ENCODE measurements around the gene ELP4. TPM values are rescaled to one million over a fixed set of nuclear protein-coding genes. Genes with fewer than 3 reads are reported as not detected.

Gene ELP4
- total RNA-seq, 1 experiment from 2014 or later, result 15.2 TPM

DNA sequence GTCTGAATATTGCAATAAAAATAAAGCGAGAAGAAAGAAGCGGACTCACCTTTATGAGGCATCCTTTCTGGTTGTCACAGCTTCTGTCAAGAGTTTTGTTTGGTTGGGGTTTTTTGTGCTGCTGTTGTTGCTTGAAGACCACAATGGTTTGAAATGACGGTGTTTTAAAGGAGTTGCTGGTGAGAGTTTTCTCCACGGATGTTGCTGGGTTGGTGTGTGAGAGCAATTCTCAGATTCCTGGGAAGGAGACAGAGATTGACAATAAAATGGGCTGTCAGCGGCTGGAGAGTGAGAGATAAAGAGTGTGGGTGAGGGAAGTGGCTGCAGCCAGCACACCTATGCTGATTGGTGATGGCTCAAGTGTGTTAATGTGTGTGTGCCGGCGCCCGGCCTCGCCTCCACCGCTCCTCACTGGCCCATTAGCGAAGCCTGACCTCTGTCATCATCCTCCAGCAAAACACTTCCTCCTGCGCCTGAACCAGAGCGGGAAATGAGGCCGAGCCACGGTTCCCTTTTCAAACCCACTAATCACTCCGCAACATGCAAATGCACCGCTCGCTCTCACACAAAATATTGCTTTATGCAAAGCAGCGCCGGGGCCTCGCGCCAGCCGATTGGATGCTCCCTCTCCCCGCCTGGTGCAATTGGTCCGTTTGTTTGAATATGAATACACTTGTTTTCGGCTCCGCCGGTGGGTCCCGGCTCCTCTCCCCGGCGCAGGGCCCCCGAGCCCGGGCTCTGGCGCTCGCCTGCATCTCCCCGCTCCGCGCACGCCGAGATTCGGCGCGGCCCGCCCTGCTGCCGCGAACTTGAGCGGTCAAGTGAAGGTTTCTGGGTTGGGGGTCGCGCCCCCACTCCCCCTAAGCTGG lies 301.4 kb downstream of the ELP4 start, which contains the start of gene PAX6:
Gene PAX6 (minus strand): TSS at position 544 of the 869 bp plus-strand sequence. CDS start 4,911 bp downstream, outside the sequence.
- Histone ChIP-seq H3K9me3 (ENCODE audit: control insufficient read depth, low read depth, low read length) (no peaks in the 10 kb centered on the region), H3K79me2 (ENCODE audit: insufficient read depth, low read length) (no peaks in the 10 kb centered on the region), H4K8ac (replicated peaks; ENCODE audit: insufficient read length, low read depth, low read length) (no peak within 1 kb of the TSS), H3K9ac (ENCODE audit: extremely low read depth, insufficient read length, low read length) (no peak within 1 kb of the TSS), H2BK120ac (ENCODE audit: low read depth, low read length, poor library complexity, severe bottlenecking) (no peak within 1 kb of the TSS), H3K18ac (ENCODE audit: insufficient read length, low read depth, low read length) (no peak within 1 kb of the TSS), H3K27ac (ENCODE audit: insufficient read length, low read depth, low read length) (no peak within 1 kb of the TSS), H3T11ph (ENCODE audit: low read length) (no peak within 1 kb of the TSS), H2BK15ac (ENCODE audit: low read depth, low read length) (no peak within 1 kb of the TSS), H3K56ac (ENCODE audit: insufficient read length, low read depth, low read length) (no peak within 1 kb of the TSS), H4K20me1 (ENCODE audit: control insufficient read depth, insufficient read depth, insufficient read length) (peaks cover 3% of the 10 kb centered on the region), H3K23me2 (ENCODE audit: insufficient read length, low read depth, low read length, poor library complexity, severe bottlenecking) (peaks cover 23% of the 10 kb centered on the region), H2BK12ac (ENCODE audit: insufficient read length, low read depth, low read length) (no peak within 1 kb of the TSS), H3K23ac (ENCODE audit: insufficient read length, low read depth, low read length) (no peak within 1 kb of the TSS), H2BK20ac (ENCODE audit: low read depth, low read length, poor library complexity, severe bottlenecking) (no peak within 1 kb of the TSS), H3K79me1 (ENCODE audit: insufficient read depth, low read depth, low read length, poor library complexity, severe bottlenecking) (no peaks in the 10 kb centered on the region), H3K14ac (ENCODE audit: insufficient read depth, low read length) (no peak within 1 kb of the TSS), H3K27me3 (ENCODE audit: insufficient read depth, low read length) (peaks cover 90% of the 10 kb centered on the region), H4K91ac (ENCODE audit: insufficient read length, low read depth, low read length) (no peak within 1 kb of the TSS), H2AFZ (ENCODE audit: low read length) (no peak within 1 kb of the TSS), H4K5ac (ENCODE audit: insufficient read length, low read depth, low read length) (no peak within 1 kb of the TSS), H2BK5ac (ENCODE audit: insufficient read length, low read length) (no peak within 1 kb of the TSS), H3K4me2 (ENCODE audit: insufficient read depth, insufficient read length, low read length) (peak within 1 kb of the TSS; percentile 94), H2AK5ac (ENCODE audit: insufficient read length, low read length) (no peak within 1 kb of the TSS), H3K4ac (ENCODE audit: low read depth, low read length) (no peak within 1 kb of the TSS), H3K4me1 (ENCODE audit: insufficient read depth, low read length) (no peaks in the 10 kb centered on the region)
- Mint-ChIP-seq H3K27ac (no peak within 1 kb of the TSS; a peak in 1 of 7 replicates), H3K4me3 (peak within 1 kb of the TSS; percentile 51 to 86), H3K9me3 (no peaks in the 10 kb centered on the region; a peak in 4 of 5 replicates), H3K4me1 (peaks cover 37 to 74% of the 10 kb centered on the region in 2 experiments), H3K27me3 (ENCODE audit: low read depth) (peaks cover 99% of the 10 kb centered on the region), H3K36me3 (ENCODE audit: insufficient read depth in 1 of 3, low read depth in 3 of 3) (no peaks in the 10 kb centered on the region; a peak in 1 of 7 replicates)
- TF ChIP-seq, protein P1, sequence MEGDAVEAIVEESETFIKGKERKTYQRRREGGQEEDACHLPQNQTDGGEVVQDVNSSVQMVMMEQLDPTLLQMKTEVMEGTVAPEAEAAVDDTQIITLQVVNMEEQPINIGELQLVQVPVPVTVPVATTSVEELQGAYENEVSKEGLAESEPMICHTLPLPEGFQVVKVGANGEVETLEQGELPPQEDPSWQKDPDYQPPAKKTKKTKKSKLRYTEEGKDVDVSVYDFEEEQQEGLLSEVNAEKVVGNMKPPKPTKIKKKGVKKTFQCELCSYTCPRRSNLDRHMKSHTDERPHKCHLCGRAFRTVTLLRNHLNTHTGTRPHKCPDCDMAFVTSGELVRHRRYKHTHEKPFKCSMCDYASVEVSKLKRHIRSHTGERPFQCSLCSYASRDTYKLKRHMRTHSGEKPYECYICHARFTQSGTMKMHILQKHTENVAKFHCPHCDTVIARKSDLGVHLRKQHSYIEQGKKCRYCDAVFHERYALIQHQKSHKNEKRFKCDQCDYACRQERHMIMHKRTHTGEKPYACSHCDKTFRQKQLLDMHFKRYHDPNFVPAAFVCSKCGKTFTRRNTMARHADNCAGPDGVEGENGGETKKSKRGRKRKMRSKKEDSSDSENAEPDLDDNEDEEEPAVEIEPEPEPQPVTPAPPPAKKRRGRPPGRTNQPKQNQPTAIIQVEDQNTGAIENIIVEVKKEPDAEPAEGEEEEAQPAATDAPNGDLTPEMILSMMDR (conservative IDR thresholded peaks at IDR 0.05), result no peak
- WGBS (ENCODE audit: extremely low coverage, insufficient read length, low lambda C conversion rate), result no CpG with 5 or more reads among the region's 49 CpGs
- peak; percentile 88 for DNase-seq

Measured in H9 (cell line).